Erythroblast (primary cell): Measurements from ENCODE around the gene INTS6.

Source experiments
- GATA1 ChIP-seq: IDR thresholded peaks from 2 replicates; pipeline ENCODE4 v1.6.1; 2011; ENCODE audit warnings: low read depth, mild to moderate bottlenecking, control low read depth, low read length, moderate library complexity
- POLR2A ChIP-seq: IDR thresholded peaks from 2 replicates; pipeline ENCODE4 v1.6.1; 2011; ENCODE audit warnings: mild to moderate bottlenecking, low read length

DNA sequence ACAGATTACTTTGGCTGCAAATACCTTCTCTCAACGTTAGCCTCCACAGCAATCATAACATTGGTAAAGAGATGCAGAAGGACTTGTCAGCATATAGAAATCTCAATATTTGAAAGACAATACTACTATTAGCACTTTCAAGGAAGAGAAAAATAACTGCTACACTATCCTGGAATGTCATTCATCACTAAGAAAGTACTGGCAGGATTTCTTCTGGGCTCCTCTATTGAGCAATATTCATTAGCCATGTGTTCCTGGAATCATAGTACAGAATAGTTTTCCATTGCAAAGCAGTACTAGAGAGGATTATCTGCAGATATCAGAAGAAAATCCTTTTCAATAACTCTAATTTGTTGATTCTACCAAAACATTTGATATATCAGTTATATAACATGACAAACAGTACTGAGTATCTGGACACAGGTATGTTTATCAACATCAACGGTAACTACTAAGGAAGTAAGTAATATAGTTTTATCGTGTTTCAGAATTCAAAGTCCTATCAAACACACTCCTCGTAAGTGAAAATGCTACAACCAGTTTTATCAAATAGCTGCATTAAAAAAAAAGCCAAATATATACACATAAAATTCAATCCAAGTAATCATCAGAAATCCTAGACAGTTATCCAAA is 27.3 kb downstream of the INTS6 start:
- TF ChIP-seq POLR2A: no peak
- TF ChIP-seq GATA1: no peak
